Stimulated activated CD4-positive, alpha-beta T cell treated with anti-CD3 and anti-CD28 coated beads, TNF-alpha, amount 100 ng/mL, for 24 hours (primary cell): ENCODE measurements around the gene SLC5A5.
"Not testable (repeated sequence)": the region's sequence is repeated elsewhere in the genome, so short reads cannot be mapped to it uniquely, and the experiment has no call there.

ENCODE experiments used
- DNase-seq, 3 experiments: peaks; one replicate each; pipeline ENCODE4 v3.0.0-alpha.2; 2020; ENCODE audit warnings: low read depth in 3 of 3

The SLC5A5 gene

GRCh38 chr19:17919122-17919521 lies 47.4 kb downstream of the SLC5A5 start:
- not testable (repeated sequence) for DNase-seq

- DNase-seq: no peak
Measured at GRCh38 chr19:17920527-17920926, 48.8 kb downstream of the SLC5A5 start.

DNA sequence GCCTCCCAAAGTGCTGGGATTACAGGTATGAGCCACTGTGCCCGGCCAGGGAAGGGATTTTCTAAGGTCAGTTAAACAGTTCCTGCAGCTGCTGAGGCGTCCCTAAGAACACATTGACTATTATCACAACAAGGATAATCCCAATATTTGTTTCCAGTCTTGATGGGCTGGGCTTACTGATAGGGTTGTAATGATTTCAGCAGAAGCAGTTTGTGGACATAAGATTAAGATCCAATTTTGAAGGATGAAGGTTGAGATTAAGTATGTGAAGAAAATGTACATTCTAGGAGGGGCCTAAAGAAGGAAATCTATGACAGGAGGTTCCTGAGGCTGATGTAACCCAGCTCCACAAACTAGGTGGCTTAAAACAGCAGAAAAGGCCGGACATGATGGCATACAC lies 50.4 kb downstream of the SLC5A5 start:
- no peak for DNase-seq

GRCh38 chr19:17926044-17926443 lies 54.3 kb downstream of the SLC5A5 start:
- DNase-seq: no peak

- no peak for DNase-seq
Measured at GRCh38 chr19:17929056-17929455, 57.3 kb downstream of the SLC5A5 start.

GRCh38 chr19:17931532-17932191 lies 59.9 kb downstream of the SLC5A5 start:
- DNase-seq: no peak

- peak; percentile 80 to 91 (median 85) for DNase-seq
Measured at GRCh38 chr19:17932485-17933338, 61.0 kb downstream of the SLC5A5 start, which contains the start of gene CCDC124. Gene CCDC124, plus strand, starts transcription at chr19:17933015. Its CDS starts 3,406 bp downstream, at chr19:17936421.

DNA sequence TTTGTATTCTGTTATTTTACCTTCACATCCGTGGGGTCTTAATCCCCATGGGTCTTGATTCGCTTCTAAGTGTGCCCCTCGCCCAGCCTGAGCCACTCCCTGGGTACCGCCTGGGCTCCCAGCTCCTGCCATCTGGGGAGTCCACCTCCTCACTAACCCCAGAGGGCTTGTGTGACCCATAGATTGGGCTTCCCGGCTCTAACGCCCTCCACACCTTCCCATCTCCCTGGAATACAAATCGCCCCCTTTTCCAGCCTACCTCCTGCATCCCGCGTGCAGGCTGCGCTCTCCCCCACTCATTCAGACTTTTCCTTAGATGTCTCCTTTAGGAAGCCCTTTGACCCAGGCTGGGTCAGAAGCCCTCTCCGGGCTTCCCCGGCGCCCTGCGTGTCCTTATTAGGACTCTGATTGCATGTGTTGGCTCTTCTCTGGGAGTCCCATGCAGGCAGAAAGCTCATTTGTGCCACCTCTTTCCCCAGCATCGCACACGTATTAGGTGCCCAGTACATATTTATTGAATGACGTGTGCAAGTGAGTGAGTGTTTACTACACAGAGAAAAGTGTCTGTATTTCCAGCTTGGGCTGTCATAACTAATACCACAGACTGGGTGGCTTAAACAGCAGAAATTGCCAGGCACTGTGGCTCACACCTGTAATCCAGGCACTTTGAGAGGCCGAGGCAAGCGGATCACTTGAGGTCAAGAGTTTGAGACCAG lies 61.8 kb downstream of the SLC5A5 start:
- no peak for DNase-seq

DNA sequence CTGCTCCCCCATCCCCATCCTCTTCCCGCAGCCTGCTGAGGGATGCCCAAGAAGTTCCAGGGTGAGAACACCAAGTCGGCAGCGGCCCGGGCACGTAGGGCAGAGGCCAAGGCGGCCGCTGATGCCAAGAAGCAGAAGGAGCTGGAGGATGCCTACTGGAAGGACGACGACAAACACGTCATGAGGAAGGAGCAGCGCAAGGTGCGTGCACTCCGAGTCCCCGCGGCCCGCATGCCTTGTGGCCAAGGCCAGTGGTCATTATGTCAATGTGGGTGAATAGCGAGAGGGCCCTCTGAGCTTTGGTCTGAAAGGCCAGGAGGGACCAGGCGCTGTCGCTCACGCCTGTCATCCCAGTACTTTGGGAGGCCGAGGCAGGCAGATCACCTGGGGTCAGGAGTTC lies 64.6 kb downstream of the SLC5A5 start:
- DNase-seq: no peak

GRCh38 chr19:17937371-17937900 lies 65.7 kb downstream of the SLC5A5 start:
- DNase-seq: no peak

GRCh38 chr19:17938092-17938845 lies 66.5 kb downstream of the SLC5A5 start:
- peak; percentile 68 to 84 (median 71) for DNase-seq

DNA sequence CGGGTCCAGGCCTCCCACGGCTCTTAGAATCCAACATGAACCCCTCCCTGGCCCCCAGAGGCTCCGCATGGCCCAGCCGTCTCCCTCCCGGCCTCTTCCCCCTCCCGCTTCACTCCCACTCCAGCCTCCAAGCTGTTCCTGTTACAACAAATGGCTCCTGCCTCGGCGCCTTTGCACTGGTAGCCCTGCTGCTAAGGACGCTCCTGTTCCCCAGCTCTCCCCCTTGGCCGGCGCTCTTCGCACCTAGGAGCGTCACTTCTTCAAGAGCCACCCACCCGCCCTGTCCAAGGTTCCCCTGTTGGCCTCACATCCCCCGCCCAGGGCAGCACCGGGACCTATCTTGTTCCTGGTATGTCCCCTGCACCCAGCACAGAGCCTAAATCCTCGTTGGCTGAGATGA lies 70.4 kb downstream of the SLC5A5 start:
- DNase-seq: no peak

GRCh38 chr19:17942582-17943273 lies 71.0 kb downstream of the SLC5A5 start:
- no peak for DNase-seq

GRCh38 chr19:17943274-17944221 lies 71.8 kb downstream of the SLC5A5 start:
- no peak for DNase-seq

DNA sequence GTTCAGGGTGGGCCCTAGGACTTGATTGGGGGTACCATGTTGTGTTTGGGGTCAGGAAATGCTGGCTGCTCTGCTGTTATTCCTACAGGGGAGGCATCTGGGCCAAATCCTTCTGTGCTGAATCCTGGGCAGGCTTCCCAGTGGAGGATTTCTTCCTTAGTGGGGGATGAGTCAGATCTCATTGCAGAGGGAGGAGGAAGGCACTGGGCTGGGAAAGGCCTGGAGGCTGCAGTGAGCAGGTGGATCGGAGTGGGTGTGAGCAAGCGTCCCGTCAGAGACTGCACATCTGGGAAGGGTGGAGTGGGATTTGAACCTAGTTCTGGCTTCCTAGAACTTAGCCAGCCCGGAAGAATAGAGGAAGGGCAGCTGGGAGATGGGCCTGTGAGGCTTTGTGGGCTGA lies 72.6 kb downstream of the SLC5A5 start:
- no peak for DNase-seq
